Measurements from ENCODE around the gene MYZAP. TPM values are rescaled to one million over a fixed set of nuclear protein-coding genes. Genes with fewer than 3 reads are reported as not detected.

The MYZAP gene
- total and polyA plus RNA-seq, 2 of the 8 experiments (the other 6 are each of a cell fraction or from before 2014, with no cell fraction given), result 0.41 to 0.65 TPM

GRCh38 chr15:57708047-57708446 is 116.3 kb downstream of the MYZAP start (continued):
- no peak for TF ChIP-seq EGR1 (IDR thresholded peaks at IDR 0.05; ENCODE audit: borderline replicate concordance, low read depth, low read length)

Measured in H1 (cell line).